GM12874 (cell line): ENCODE results near the gene CLPSL2.

Experiments used
- CTCF ChIP-seq: IDR thresholded peaks from 2 replicates; pipeline ENCODE4 v1.5.1; 2011; ENCODE audit warnings: low read depth, mild to moderate bottlenecking, control low read depth, low read length, moderate library complexity; ENCODE audit not compliant: insufficient read depth

The CLPSL2 gene

GRCh38 chr6:35774116-35774794 is 2.1 kb upstream of the CLPSL2 start:
- no peak for TF ChIP-seq CTCF

GRCh38 chr6:35775031-35775430 is 1.4 kb upstream of the CLPSL2 start:
- no peak for TF ChIP-seq CTCF

GRCh38 chr6:35777356-35778102 is 1.1 kb downstream of the CLPSL2 start:
- no peak for TF ChIP-seq CTCF

GRCh38 chr6:35778437-35778836 is 2.0 kb downstream of the CLPSL2 start:
- TF ChIP-seq CTCF: no peak

- no peak for TF ChIP-seq CTCF
Observed at GRCh38 chr6:35780719-35781118, 4.3 kb downstream of the CLPSL2 start, which contains the start of gene CLPSL1. Gene CLPSL1, plus strand, starts transcription at chr6:35781019. Its CDS starts 92 bp downstream, at chr6:35781111.

- TF ChIP-seq CTCF: no peak
Observed at GRCh38 chr6:35781290-35781689, 4.9 kb downstream of the CLPSL2 start.

GRCh38 chr6:35782424-35782823 is 6.0 kb downstream of the CLPSL2 start:
- no peak for TF ChIP-seq CTCF
